GM21528 (cell line): ENCODE data around the gene APBB3.
"Not testable (repeated sequence)": the region's sequence is repeated elsewhere in the genome, so short reads cannot be mapped to it uniquely, and the experiment has no call there.

Source experiments
- ATAC-seq: cut with Tn5 transposase; IDR thresholded peaks from one replicate; pipeline ENCODE4 v1.9.1; 2021; ENCODE audit warnings: mild to moderate bottlenecking, moderate library complexity; ENCODE audit not compliant: unreplicated experiment, low FRiP score

The APBB3 gene

DNA sequence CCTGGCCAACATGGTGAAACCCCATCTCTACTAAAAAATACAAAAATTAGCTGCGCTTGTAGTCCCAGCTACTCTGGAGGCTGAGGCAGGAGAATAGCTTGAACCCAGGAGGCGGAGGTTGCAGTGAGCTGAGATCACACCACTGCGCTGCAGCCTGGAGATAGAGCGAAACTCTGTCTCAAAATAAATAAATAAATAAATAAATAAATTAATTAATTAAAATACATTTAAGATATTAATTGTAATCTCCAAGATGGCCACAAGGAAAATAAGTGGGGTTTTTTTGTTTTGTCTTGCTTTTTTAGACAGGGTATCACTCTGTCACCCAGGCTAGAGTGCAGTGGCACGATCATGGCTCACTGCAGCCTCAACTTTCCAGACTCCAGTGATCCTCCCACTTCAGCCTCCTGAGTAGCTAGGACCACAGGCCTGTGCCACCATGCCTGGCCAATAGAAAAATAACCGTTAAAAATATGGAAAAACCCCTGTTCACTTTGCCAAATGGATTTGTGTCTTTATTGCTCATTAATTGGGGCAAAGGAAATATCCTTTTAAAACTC lies 14.9 kb upstream of the APBB3 start:
- not testable (repeated sequence) for ATAC-seq

DNA sequence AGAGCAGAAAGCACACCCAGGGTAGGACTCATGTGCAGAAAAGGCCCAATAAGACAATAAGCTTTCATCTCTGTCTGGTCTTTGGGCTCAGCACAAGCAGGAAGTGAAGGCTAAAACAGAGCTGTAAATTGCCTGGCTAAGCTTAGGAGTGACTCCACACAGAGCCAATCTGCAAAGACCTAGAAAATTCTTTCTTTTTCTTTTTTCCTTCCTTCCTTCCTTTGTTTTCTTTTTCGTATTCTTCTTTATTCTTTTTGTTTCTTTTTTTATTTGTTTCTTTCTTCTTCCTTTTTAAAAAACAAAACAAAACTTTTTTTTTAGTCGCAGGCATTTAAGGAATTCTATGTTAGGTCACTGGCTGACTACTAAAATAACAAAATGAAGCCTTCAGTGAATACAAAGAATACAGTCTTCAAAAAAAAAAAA lies 12.4 kb upstream of the APBB3 start:
- ATAC-seq = no peak

DNA sequence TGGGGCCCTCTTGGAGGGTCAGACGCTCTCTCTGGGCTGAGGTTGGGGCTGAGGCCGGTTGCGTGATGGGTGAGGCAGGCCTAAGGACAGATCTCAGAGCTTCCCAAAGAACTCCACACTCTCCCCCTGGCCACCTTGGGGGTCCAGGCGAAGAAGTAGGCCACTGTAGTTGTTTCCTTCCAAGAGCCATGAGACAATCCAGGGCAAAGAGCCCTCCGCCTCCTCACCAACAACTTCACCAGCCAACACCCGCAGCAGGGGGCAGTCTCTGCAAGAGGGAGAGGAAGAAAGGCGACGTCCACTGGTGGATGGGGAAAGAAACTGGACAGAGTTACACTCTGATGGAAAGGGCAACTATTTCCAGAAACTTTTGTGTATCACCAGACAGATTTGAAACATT lies 10.9 kb upstream of the APBB3 start:
- no peak for ATAC-seq

DNA sequence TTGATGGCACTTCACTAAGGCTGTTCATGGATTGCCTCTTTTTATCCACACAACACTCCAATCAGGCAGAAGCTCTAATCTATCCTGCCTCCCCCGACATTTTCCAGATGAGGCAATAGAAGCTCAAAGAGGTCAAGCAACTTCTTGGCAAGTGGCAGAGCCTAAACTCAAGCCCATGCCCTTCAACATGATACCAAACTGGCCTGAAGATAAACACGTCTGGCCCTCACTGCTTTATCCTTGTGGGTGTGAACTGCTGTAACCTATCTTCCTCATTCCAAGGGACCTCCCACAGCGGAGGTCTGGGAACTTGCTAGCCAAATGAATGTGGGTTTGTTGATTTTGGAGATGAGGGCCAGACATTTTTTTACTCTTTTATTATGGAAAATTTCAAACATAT lies 9.8 kb upstream of the APBB3 start:
- no peak for ATAC-seq

DNA sequence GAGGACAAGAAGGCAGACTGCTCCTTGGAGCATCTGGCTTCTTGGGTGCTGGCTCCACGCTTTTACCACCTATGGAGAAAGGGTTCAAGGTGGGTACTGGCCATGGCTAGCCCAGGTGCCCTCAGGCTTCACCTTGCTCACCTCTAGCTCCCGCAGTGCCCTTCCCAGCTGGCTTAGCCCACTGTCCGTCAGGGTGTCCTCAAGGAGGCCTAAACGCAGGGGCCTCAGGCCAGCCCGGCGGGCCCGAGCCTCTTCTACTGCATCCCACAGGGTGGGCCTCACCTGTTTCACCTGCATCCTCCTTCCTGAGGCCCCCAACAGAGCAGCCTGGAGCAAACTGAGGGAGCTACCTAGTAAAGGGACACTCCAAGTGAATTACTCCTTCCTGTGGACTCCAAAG lies 9.3 kb upstream of the APBB3 start:
- ATAC-seq = no peak

DNA sequence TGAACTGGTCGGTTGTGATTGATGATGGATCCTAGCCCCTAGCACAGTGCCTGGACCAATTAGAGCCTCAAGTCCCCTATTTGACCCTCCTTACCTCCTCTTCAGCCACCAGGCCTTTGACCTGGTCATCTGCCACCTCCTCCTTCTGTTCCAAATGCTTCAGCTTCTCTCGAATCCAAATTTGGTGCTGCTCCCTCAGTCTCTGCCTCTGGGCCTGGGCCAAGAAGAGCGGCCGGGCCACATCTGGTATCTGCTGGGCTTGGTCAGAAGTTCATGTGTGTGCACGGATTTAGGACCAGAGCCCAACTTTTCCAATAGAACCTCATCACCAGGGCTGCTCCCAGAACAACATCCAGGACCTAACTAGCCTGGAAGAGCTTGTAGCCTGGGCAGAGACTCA lies 6.7 kb upstream of the APBB3 start:
- ATAC-seq = no peak

DNA sequence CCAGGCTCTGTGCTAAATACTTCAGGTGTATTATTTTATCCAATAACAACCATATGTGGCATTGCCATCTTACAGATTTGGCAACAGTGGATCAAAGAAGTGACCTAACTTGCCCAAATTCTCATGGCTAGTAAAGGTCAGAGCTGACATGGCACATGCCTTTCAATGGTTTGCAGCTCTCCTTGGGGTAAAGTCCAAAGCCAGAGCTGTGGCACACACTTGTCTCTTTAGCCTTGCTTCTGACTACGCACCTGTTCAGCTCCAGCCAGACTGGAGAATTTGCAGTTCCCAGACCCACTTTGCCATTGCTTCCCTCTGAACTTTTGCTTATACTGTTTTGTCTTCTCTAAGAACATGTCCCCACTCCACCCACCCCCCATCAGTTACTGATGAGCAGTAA lies 6.1 kb upstream of the APBB3 start:
- no peak for ATAC-seq

DNA sequence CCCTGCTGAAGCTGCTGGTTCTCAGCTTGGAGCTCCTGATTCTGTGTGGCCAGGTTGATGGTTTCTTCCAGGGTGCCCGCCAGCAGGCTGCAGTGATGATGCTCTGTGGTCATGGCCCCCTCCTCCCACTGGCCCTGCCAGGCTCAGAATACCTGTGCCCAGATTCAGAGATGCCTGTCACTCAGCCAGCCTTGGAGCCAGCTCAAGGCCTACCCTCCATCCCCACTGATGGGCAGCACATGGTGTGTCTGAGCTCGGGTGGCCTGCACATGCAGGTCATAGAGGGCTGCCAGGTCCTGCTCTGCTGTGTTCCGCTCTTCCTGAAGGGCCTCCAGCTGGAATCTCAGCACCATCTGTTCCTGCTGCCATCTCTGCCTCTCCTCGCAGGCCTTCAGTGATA lies 5.7 kb upstream of the APBB3 start:
- no peak for ATAC-seq

DNA sequence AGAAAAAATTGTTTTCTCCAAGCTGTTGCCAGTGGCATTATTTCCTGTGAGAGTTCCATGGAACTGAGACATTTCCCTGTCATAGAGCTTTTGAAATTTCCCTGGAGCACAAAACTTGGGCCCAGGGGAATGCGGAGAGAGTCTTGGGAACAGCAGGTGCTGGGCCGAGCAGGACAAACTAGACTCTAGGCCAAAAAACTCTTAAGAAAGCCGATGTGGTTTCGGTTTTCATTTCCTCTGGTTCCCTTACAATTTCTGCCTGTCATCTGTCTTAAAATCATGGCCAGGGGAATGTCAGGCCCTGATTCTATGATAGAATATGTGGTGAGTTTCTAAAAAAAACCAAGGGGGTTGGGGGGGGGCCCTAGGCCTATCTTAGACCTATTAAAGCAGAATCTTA lies 4.8 kb upstream of the APBB3 start:
- no peak for ATAC-seq

DNA sequence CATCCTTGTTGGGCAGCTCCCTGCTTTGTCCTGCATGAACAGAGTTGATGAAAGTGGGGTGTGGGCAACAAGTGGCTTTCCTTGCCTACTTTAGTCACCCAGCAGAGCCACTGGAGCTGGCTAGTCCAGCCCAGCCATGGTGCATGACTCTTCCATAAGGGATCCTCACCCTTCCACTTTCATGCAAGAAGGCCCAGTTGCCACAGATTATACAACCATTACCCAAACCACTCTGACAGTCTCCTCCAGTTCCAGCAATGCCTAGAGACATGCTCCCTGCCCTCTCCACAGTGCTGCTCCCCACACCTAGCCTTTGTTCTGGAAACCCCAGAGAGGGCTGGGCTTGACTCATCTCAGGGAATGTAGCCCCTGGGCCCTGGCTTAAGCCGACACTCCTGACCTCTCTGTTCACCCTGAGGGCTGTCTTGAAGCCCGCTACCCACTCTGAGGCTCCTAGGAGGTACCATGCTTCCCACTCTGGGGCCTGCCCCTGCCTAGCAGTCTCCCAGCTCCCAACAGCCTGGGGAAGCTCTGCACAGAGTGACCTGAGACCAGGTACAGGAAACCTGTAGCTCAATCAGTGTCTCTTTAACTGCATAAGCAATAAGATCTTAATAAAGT lies 4.2 kb upstream of the APBB3 start:
- no peak for ATAC-seq

DNA sequence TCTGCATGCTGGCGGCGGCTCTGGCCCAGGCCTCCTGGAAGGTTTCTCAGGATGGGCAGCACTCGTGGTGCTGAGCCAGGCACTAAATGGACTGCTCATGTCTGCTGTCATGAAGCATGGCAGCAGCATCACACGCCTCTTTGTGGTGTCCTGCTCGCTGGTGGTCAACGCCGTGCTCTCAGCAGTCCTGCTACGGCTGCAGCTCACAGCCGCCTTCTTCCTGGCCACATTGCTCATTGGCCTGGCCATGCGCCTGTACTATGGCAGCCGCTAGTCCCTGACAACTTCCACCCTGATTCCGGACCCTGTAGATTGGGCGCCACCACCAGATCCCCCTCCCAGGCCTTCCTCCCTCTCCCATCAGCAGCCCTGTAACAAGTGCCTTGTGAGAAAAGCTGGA lies 3.5 kb upstream of the APBB3 start:
- ATAC-seq = no peak

DNA sequence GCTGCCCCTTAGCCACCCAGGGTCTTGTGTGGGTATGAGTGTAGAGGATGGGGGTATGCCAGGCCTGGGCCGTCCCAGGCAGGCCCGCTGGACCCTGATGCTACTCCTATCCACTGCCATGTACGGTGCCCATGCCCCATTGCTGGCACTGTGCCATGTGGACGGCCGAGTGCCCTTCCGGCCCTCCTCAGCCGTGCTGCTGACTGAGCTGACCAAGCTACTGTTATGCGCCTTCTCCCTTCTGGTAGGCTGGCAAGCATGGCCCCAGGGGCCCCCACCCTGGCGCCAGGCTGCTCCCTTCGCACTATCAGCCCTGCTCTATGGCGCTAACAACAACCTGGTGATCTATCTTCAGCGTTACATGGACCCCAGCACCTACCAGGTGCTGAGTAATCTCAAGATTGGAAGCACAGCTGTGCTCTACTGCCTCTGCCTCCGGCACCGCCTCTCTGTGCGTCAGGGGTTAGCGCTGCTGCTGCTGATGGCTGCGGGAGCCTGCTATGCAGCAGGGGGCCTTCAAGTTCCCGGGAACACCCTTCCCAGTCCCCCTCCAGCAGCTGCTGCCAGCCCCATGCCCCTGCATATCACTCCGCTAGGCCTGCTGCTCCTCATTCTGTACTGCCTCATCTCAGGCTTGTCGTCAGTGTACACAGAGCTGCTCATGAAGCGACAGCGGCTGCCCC lies 2.9 kb upstream of the APBB3 start:
- ATAC-seq = no peak

DNA sequence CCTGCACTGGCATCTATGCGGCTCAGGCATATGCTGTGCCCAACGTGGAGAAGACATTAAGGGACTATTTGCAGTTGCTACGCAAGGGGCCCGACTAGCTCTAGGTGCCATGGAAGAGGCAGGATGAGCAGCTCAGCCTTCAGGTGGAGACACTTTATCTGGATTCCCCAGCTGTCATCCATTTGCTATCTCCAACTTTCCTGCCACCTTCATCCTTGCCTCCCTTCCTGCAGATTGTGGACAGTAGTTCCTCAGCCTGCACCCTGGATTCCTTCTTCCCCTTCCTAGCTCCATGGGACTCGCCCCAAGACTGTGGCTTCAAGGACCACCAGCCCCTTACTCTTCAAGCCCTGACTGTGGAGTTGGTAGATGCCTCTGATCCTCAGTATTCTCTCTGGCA lies 2.3 kb upstream of the APBB3 start:
- ATAC-seq = no peak

DNA sequence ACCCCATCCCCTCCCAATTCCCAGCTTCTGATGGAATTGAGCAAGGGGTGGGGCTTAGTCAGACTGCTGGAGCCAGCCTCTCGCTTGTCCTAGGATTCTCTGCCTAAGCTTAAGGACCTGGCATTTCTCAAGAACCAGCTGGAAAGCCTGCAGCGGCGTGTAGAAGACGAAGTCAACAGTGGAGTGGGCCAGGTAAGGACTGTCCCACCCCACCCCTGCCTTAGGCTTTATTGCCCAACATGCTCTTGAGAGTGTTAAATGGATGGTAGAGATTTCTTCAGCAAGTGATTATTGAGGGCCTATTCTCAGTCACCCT lies 1.3 kb upstream of the APBB3 start:
- ATAC-seq = no peak

DNA sequence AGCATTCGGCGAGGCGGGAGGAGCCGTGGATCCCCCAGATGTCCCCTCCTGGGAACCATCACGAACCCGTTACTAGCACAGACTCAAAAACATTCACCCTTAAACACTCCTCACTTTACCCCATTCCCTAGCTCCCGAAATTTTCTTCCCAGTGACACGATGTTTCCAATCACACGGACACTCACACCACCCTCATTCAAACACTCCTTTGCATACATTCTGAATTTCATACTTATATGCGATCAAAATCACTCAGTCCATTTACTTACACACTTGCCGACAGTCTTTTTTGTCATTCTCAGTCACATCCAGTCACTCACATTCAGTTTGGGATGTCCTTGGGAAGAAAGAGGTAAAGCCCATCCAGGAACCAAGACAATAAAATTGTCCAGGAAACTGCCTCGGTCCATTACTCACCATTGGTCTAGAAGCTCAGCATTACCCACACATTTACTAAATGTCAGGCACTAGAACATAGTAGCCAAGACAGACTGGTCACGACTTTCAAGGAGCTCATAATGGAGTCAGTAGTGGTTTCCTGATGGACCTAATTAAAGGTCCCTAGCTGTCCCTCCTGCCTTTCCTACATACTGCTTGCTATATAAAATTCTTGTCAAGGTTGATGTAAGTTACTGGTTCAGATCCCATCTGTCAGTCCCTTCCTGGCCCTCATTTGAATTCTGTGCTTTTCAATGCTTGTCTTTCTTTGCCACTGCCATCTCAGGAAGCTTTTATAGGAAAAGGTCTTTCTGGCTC lies 804 bp upstream of the APBB3 start:
- ATAC-seq = no peak

DNA sequence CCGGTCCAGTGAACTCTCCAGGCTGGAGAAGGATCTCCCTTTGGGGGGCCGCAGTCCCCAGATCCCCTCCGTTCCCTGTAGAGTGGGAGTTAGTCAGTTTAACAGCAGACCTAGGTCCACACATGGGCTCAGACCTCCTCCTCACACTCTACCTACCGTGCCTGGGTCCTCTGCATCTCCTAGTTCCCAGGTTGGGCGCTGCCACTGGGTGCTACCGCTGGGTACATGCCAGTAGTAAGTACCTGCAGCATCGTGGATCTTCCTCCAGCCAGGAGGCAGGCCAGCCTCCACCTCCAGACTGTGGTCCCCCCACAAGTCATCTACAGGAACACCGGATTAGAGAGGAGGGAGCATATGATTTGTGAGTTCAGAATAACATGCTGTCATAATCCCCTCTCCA lies 802 bp downstream of the APBB3 start:
- no peak for ATAC-seq

DNA sequence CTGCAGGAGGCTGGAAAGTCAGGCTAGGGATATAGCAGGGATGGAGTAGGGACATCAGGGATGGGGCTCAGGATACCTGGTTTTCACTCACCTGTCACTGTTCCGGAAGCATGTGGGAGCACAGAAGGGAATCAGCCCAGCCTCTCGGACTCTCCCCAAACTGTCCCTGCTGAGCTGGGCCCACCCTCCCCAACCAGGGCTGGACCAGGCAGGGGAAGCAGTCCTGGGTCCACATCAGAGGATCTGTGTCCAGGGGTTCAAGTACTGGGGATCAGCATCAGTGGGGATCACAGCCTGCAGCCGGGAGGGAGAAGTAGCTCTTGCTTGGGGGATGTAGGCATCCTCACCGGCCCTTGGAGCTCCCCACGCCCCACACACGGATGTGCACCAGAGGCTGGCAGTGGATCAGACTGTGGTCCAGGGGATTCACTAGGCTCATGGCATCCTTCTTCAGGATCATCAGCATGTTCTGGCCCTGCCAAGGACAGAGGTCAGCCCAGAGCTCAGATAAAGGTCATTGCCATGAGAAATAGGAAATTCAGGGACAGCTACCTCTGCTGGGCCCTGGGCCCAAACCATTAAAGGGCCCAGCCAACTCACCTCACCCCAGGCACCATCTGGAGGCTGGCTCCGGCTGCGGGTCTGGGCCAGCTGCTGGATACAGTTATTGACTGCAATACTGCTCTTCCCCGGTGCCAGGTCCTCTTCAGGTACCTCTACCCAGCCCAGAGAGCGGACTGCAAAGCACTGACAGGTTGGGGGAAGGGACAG lies 2.5 kb downstream of the APBB3 start:
- no peak for ATAC-seq

DNA sequence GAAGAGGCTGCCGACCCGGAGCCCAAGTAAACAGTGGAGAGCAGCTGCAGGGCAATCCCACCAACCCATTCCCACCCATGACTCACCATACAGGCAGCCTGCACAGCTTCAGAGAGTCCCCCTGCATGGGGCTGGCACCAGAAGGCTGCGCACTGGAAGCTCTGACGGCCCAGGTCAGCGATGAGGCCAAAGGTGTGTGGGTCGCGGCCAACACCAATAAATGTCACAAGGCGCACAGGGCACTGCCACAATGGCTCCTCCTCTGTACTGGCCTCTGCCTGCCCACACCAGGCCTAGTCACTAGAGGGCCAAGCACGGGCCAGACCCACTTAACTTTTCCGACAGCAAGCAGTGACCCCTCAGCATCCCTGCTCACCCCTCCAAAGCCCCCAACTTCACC lies 4.2 kb downstream of the APBB3 start:
- ATAC-seq = no peak

DNA sequence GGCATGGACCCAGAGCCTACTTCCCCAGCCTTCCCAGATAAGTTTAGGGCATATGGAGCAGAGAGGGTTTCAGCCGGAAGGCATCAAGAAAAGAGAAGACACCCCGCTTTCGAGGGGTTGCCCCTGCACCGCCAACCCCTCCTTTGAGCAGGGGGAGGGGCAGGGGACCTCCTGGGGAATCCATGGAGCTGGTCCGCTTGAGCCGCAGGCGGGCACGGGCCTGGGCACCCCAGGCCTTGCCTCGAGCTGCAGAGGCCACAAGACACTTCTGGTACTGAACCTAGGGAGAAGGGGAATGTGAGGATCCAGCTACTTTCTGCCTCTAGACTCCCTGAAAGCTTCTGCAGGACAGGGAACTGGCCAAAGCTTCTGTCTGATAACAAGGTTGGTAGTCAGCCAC lies 5.9 kb downstream of the APBB3 start:
- ATAC-seq = no peak

DNA sequence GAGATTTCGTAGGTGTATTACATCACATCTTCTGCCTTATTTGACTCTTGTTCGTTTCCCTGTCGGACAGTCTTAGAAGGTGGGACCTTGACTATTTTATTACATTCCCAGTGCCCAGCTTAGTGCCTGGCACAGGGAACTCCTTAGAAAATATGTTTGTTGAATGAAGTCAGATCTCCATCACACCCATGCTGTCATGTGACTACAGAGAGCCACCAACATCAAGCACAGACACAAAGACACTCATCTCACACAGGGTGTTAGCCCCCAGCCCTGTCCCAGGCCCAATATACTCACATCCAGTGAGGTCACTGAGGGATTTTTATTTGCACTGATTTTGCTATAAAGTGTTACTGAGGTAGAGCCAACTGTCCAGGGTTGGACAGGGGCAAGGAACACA lies 6.4 kb downstream of the APBB3 start:
- ATAC-seq = no peak
